SK-N-SH (cell line): ENCODE results near the gene DOK7. TPM values are rescaled to one million over a fixed set of nuclear protein-coding genes. Genes with fewer than 3 reads are reported as not detected.

Source experiments
- CTCF ChIA-PET: fragments of 300-600, 350-600 bp; formaldehyde crosslinking; extraction: SDS; loops from one replicate; lab custom pipeline; 2021; lab: Yijun Ruan, JAX
- POLR2A ChIA-PET: fragments of 350-600 bp; sonication (Branson Sonifier 250); formaldehyde crosslinking; extraction: SDS; loops from one replicate; lab custom pipeline; 2020; ENCODE audit warnings: antibody characterized with exemption, inconsistent platforms; lab: Yijun Ruan, JAX
- DNase-seq: peaks from one replicate; pipeline ENCODE4 v3.0.0; 2012
- H2AFZ ChIP-seq: fragments of 200-600 bp; sonication (generic); 2 replicates; pipeline ENCODE4 v1.8.1; 2016; ENCODE audit warnings: antibody characterized with exemption, mild to moderate bottlenecking, low read depth
- H3F3A ChIP-seq: fragments of 200-600 bp; sonication (generic); replicated peaks from 2 replicates; pipeline ENCODE3; 2016; ENCODE audit warnings: antibody characterized with exemption, mild to moderate bottlenecking; ENCODE audit not compliant: insufficient read depth
- H3K27ac ChIP-seq, 2 experiments: fragments of 200-500 bp in 1 of 2; fragments of 200-600 bp in 1 of 2; sonication (Bioruptor generic) in 1 of 2; sonication (generic), shearing (Covaris generic) in 1 of 2; 2 replicates each; pipeline versions ENCODE4 v1.5.1 to v1.6.1; 2014 to 2016; ENCODE audit warnings: low read depth in 2 of 2, inconsistent platforms in 1 of 2, low read length in 1 of 2, mild to moderate bottlenecking in 1 of 2, mixed read lengths in 1 of 2
- H3K27me3 ChIP-seq: fragments of 200-600 bp; sonication (generic), shearing (Covaris generic); 2 replicates; pipeline ENCODE4 v1.6.1; 2016; ENCODE audit warnings: mixed run types; ENCODE audit not compliant: insufficient read depth
- H3K36me3 ChIP-seq, 2 experiments: fragments of 200-500 bp in 1 of 2; fragments of 200-600 bp in 1 of 2; sonication (Bioruptor generic) in 1 of 2; sonication (generic) in 1 of 2; replicated peaks in 1 of 2; 2 replicates each; pipeline versions ENCODE3 to v1.5.1; 2014 to 2016; ENCODE audit warnings: low read length in 1 of 2, mild to moderate bottlenecking in 1 of 2; ENCODE audit not compliant: insufficient read depth in 2 of 2, control insufficient read depth in 1 of 2
- H3K4me1 ChIP-seq, 2 experiments: fragments of 200-500 bp in 1 of 2; fragments of 200-600 bp in 1 of 2; sonication (Bioruptor generic) in 1 of 2; sonication (generic), shearing (Covaris generic) in 1 of 2; 2 replicates each; pipeline versions ENCODE4 v1.5.1 to v1.6.1; 2014 to 2016; ENCODE audit warnings: low read depth in 1 of 2, low read length in 1 of 2, mixed run types in 1 of 2; ENCODE audit not compliant: insufficient read depth in 2 of 2, control insufficient read depth in 1 of 2
- H3K4me2 ChIP-seq: fragments of 200-600 bp; sonication (generic), shearing (Covaris generic); 2 replicates; pipeline ENCODE4 v1.6.1; 2017; ENCODE audit warnings: mixed run types
- H3K4me3 ChIP-seq, 2 experiments: fragments of 200-500 bp in 1 of 2; fragments of 200-600 bp in 1 of 2; sonication (Bioruptor generic) in 1 of 2; sonication (generic), shearing (Covaris generic) in 1 of 2; 2 replicates each; pipeline versions ENCODE4 v1.5.1 to v1.8.1; 2014 to 2016; ENCODE audit warnings: low read depth in 2 of 2, inconsistent platforms in 1 of 2, low read length in 1 of 2, mild to moderate bottlenecking in 1 of 2, mixed read lengths in 1 of 2, moderate library complexity in 1 of 2
- H3K79me2 ChIP-seq: fragments of 200-600 bp; sonication (generic); 2 replicates; pipeline ENCODE4 v1.8.1; 2017; ENCODE audit warnings: mild to moderate bottlenecking; ENCODE audit not compliant: insufficient read depth
- H3K9ac ChIP-seq: fragments of 200-600 bp; sonication (generic); 2 replicates; pipeline ENCODE4 v1.6.1; 2017; ENCODE audit warnings: mixed run types
- H3K9me2 ChIP-seq: fragments of 200-600 bp; sonication (generic); 2 replicates; pipeline ENCODE4 v1.6.1; 2017; ENCODE audit warnings: mixed run types
- H3K9me3 ChIP-seq: fragments of 200-600 bp; sonication (generic); 2 replicates; pipeline ENCODE4 v1.6.1; 2017; ENCODE audit warnings: mixed run types, mild to moderate bottlenecking, moderate library complexity
- H4K20me1 ChIP-seq: fragments of 200-600 bp; sonication (generic); 2 replicates; pipeline ENCODE4 v1.6.1; 2017; ENCODE audit warnings: mild to moderate bottlenecking, mixed run types; ENCODE audit not compliant: insufficient read depth
- FOSL2 ChIP-seq: IDR thresholded peaks from 2 replicates; pipeline ENCODE4 v1.4.0; 2012; ENCODE audit warnings: low read depth, mild to moderate bottlenecking, moderate library complexity, borderline replicate concordance
- FOXJ3 ChIP-seq: sonication (generic); formaldehyde crosslinking; IDR thresholded peaks from 2 replicates; pipeline ENCODE4 v1.5.1; 2020; ENCODE audit warnings: mild to moderate bottlenecking, missing genetic modification reagents
- FOXM1 ChIP-seq: IDR thresholded peaks from 2 replicates; pipeline ENCODE4 v1.4.0; 2012; ENCODE audit warnings: low read depth, mild to moderate bottlenecking
- GABPA ChIP-seq: IDR thresholded peaks from 2 replicates; pipeline ENCODE4 v1.4.0; 2012; ENCODE audit warnings: low read depth, mild to moderate bottlenecking
- JUND ChIP-seq: IDR thresholded peaks from 2 replicates; pipeline ENCODE4 v1.4.0; 2012
- MEF2A ChIP-seq: IDR thresholded peaks from 2 replicates; pipeline ENCODE4 v1.4.0; 2012; ENCODE audit warnings: low read depth, borderline replicate concordance
- POLR2AphosphoS5 ChIP-seq: IDR thresholded peaks from 2 replicates; pipeline ENCODE4 v1.6.1; 2012; ENCODE audit warnings: low read depth, low read length
- RCOR1 ChIP-seq: fragments of 150-350 bp; IDR thresholded peaks from 2 replicates; pipeline ENCODE4 v1.6.1; 2017; ENCODE audit warnings: antibody characterized with exemption, low read length
- RFX5 ChIP-seq: IDR thresholded peaks from 2 replicates; pipeline ENCODE4 v1.6.1; 2012; ENCODE audit warnings: mild to moderate bottlenecking, improper control_type of control experiment, low read length
- RXRA ChIP-seq: IDR thresholded peaks from 2 replicates; pipeline ENCODE4 v1.4.0; 2012; ENCODE audit warnings: low read depth, mild to moderate bottlenecking, borderline replicate concordance
- TCF12 ChIP-seq: IDR thresholded peaks from 2 replicates; pipeline ENCODE4 v1.4.0; 2012
- WGBS: methylation state at CpG from one replicate; pipeline ENCODE4 v1.1.6; 2017; ENCODE audit warnings: low lambda C conversion rate; 5-methylcytosine and 5-hydroxymethylcytosine counted together
- polyA plus RNA-seq, 3 experiments: library from polyadenylated mRNA; depleted of rRNA; stranded (reverse); fragments of >200 nt; gene quantifications; 2 replicates each; pipeline ENCODE4 v1.2.3, GENCODE V29; 2012
- TF ChIP-seq, protein P1 (sequence below): fragments of 200-600 bp; sonication (generic); IDR thresholded peaks from 2 replicates; pipeline ENCODE4 v1.6.1; 2017; ENCODE audit warnings: antibody characterized with exemption, mild to moderate bottlenecking, moderate library complexity
- TF ChIP-seq, protein P2 (sequence below): IDR thresholded peaks from 2 replicates; pipeline ENCODE4 v1.4.0; 2012; ENCODE audit warnings: low read depth, borderline replicate concordance
- TF ChIP-seq, protein P3 (sequence below): IDR thresholded peaks from 2 replicates; pipeline ENCODE4 v1.4.0; 2012; ENCODE audit warnings: low read depth, borderline replicate concordance
- TF ChIP-seq, protein P4 (sequence below): IDR thresholded peaks from 2 replicates; pipeline ENCODE4 v1.4.0; 2012; ENCODE audit warnings: low read depth
- TF ChIP-seq, protein P5 (sequence below): IDR thresholded peaks from 2 replicates; pipeline ENCODE4 v1.6.1; 2012; ENCODE audit warnings: mild to moderate bottlenecking, low read depth, low read length, moderate library complexity

Gene DOK7
- polyA plus RNA-seq, 1 of the 3 experiments (the other 2 are of a cell fraction): not detected

DNA sequence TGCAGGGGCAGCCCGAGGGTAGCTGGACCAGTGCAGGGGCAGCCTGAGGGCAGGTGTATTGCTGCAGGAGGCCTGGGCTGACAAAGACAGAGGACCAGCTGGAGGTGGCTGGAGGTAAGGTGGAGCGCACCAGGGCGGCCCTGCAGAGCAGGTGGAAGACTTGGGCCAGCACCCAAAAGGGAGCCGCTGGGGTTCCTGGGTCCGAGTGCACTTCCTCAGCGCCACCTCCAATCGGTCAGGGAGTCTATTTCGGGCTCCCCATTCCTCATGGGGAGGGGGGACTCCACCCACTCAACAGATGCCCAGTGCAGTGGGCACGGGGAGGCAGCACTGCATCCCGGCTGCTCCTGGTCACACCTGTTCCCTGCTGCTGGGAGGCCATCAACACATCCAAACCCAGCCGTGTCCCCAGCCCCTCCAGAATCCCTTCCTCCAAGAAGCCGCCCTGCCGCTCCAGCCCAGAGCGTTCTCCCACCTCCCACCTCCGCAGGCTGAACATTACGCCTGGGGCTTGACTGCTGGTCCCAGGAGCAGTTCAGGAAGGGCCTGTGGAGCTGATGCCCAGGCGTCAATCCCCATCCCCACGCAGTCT lies 67.7 kb downstream of the DOK7 start:
- Histone ChIP-seq H3K9me3 (no peaks in the 10 kb centered on the region), H3F3A (no peaks in the 10 kb centered on the region), H2AFZ (no peak overlapping the region), H4K20me1 (peaks cover 46% of the 10 kb centered on the region), H3K36me3 (peaks cover 0 to 17% of the 10 kb centered on the region in 2 experiments), H3K9me2 (no peaks in the 10 kb centered on the region), H3K4me1 (peaks cover 0 to 20% of the 10 kb centered on the region in 2 experiments; a peak in 1 of 4 replicates), H3K79me2 (peaks cover 45% of the 10 kb centered on the region), H3K4me2 (peak overlapping the region; percentile 95), H3K27ac (no peak overlapping the region), H3K4me3 (peak overlapping the region; percentile 68 to 88), H3K9ac (no peak overlapping the region), H3K27me3 (no peaks in the 10 kb centered on the region)
- POLR2A ChIA-PET: no interaction called here
- TF ChIP-seq JUND (no peak), FOXM1 (no peak), MEF2A (no peak)
- WGBS: 83% methylated on average over 6 of the region's 18 CpGs
- CTCF ChIA-PET: interaction anchor here (0.8 to 1.0 kb wide), 2 partner anchors 16 to 235 kb away, joined by 3 read pairs; no protein-coding TSS in a partner anchor
- DNase-seq: no peak

DNA sequence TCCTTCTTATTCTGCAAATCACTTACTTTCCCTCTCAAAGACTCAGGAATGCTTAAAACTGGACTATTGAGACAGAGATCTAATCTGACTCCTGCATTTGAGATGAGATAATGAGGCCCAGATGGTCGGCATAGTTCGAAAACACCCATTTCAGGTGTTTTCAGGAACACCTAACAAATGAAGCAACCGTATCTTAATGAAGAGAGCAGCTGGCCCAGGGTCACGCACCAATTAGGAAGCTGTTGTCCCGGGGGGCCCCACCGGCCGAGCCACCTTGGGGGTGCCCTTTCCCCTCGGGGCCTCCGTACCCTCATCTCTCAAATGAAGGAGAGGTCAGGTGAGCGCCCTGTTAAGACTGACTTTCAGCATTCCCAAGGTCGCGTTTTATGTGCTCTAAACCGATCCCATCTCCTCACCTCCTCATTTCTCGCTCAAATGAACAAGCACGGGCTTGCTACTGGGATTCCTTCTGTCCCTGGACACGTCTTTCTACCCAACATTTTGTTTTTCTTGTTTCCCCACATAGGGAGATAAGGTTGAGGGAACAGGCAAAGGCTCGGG lies 68.3 kb downstream of the DOK7 start:
- Histone ChIP-seq H2AFZ (no peak overlapping the region), H3K9ac (peak overlapping the region; percentile 78), H3K4me2 (peak overlapping the region; percentile 95), H3K4me3 (peak overlapping the region; percentile 68 to 88), H3K9me3 (no peaks in the 10 kb centered on the region), H4K20me1 (peaks cover 42% of the 10 kb centered on the region), H3K36me3 (peaks cover 0 to 14% of the 10 kb centered on the region in 2 experiments), H3F3A (no peaks in the 10 kb centered on the region), H3K4me1 (peaks cover 0 to 20% of the 10 kb centered on the region in 2 experiments; a peak in 1 of 4 replicates), H3K27me3 (no peaks in the 10 kb centered on the region), H3K79me2 (peaks cover 44% of the 10 kb centered on the region), H3K27ac (no peak overlapping the region; a peak in 1 of 4 replicates), H3K9me2 (no peaks in the 10 kb centered on the region)
- TF ChIP-seq RCOR1: no peak
- TF ChIP-seq, protein P1, sequence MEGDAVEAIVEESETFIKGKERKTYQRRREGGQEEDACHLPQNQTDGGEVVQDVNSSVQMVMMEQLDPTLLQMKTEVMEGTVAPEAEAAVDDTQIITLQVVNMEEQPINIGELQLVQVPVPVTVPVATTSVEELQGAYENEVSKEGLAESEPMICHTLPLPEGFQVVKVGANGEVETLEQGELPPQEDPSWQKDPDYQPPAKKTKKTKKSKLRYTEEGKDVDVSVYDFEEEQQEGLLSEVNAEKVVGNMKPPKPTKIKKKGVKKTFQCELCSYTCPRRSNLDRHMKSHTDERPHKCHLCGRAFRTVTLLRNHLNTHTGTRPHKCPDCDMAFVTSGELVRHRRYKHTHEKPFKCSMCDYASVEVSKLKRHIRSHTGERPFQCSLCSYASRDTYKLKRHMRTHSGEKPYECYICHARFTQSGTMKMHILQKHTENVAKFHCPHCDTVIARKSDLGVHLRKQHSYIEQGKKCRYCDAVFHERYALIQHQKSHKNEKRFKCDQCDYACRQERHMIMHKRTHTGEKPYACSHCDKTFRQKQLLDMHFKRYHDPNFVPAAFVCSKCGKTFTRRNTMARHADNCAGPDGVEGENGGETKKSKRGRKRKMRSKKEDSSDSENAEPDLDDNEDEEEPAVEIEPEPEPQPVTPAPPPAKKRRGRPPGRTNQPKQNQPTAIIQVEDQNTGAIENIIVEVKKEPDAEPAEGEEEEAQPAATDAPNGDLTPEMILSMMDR: no peak
- no peak for TF ChIP-seq TCF12
- TF ChIP-seq FOXJ3 (CRISPR knock-in tag): no peak
- TF ChIP-seq, protein P2, sequence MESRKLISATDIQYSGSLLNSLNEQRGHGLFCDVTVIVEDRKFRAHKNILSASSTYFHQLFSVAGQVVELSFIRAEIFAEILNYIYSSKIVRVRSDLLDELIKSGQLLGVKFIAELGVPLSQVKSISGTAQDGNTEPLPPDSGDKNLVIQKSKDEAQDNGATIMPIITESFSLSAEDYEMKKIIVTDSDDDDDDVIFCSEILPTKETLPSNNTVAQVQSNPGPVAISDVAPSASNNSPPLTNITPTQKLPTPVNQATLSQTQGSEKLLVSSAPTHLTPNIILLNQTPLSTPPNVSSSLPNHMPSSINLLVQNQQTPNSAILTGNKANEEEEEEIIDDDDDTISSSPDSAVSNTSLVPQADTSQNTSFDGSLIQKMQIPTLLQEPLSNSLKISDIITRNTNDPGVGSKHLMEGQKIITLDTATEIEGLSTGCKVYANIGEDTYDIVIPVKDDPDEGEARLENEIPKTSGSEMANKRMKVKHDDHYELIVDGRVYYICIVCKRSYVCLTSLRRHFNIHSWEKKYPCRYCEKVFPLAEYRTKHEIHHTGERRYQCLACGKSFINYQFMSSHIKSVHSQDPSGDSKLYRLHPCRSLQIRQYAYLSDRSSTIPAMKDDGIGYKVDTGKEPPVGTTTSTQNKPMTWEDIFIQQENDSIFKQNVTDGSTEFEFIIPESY: no peak
- no peak for TF ChIP-seq RXRA
- TF ChIP-seq RFX5: no peak
- TF ChIP-seq, protein P3, sequence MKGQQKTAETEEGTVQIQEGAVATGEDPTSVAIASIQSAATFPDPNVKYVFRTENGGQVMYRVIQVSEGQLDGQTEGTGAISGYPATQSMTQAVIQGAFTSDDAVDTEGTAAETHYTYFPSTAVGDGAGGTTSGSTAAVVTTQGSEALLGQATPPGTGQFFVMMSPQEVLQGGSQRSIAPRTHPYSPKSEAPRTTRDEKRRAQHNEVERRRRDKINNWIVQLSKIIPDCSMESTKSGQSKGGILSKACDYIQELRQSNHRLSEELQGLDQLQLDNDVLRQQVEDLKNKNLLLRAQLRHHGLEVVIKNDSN: no peak
- TF ChIP-seq GABPA: no peak
- TF ChIP-seq JUND: no peak
- TF ChIP-seq FOSL2: no peak
- TF ChIP-seq POLR2AphosphoS5: no peak
- TF ChIP-seq, protein P4, sequence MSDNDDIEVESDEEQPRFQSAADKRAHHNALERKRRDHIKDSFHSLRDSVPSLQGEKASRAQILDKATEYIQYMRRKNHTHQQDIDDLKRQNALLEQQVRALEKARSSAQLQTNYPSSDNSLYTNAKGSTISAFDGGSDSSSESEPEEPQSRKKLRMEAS: no peak
- TF ChIP-seq, protein P5, sequence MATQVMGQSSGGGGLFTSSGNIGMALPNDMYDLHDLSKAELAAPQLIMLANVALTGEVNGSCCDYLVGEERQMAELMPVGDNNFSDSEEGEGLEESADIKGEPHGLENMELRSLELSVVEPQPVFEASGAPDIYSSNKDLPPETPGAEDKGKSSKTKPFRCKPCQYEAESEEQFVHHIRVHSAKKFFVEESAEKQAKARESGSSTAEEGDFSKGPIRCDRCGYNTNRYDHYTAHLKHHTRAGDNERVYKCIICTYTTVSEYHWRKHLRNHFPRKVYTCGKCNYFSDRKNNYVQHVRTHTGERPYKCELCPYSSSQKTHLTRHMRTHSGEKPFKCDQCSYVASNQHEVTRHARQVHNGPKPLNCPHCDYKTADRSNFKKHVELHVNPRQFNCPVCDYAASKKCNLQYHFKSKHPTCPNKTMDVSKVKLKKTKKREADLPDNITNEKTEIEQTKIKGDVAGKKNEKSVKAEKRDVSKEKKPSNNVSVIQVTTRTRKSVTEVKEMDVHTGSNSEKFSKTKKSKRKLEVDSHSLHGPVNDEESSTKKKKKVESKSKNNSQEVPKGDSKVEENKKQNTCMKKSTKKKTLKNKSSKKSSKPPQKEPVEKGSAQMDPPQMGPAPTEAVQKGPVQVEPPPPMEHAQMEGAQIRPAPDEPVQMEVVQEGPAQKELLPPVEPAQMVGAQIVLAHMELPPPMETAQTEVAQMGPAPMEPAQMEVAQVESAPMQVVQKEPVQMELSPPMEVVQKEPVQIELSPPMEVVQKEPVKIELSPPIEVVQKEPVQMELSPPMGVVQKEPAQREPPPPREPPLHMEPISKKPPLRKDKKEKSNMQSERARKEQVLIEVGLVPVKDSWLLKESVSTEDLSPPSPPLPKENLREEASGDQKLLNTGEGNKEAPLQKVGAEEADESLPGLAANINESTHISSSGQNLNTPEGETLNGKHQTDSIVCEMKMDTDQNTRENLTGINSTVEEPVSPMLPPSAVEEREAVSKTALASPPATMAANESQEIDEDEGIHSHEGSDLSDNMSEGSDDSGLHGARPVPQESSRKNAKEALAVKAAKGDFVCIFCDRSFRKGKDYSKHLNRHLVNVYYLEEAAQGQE: no peak
- WGBS: 16% methylated on average over 12 of the region's 17 CpGs
- DNase-seq: no peak
- POLR2A ChIA-PET: no interaction called here
- CTCF ChIA-PET: no interaction called here
